DLD1 (cell line): ENCODE measurements around the gene NPC1.

Experiments
- in situ Hi-C: cut with HindIII; loops from 2 replicates; pipeline ENCODE4 v1.10.0; 2017; ENCODE audit warnings: low sequenced_read_pairs

Gene NPC1

DNA sequence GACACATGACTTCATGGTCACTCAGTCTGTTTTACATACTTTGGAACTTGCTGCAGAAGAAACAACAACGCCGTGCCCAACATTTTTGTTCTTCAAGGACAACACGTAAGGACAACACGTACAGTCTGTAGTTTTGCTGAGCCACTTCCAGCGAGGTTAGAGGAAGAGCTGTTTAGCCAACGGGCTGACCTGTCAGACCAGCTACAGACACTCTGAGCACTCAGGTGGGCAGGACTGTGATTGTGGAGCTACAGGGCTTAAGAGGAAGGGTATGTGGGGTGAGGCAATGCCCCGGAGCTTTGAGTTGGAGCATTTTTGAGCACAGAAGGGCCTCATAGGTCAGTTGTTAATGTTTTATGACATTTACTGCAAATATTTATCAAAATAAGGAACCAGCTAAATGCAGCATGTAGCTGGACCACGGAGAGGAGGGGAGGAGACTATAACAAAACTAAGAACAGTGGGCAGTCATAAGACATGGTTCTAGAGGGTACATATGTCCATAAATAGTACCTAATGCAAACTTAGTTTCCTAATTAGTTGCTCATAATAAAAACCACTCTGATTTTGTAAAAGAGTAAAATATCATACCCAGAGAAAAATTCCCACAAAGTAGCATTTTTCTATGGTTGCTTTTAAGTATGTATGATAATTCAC lies 26.3 kb upstream of the NPC1 start:
- in situ Hi-C loops, result loop anchor here (25.0 kb wide), 1 partner anchor 100 kb away; no protein-coding TSS in a partner anchor

GRCh38 chr18:23609390-23610023 lies 23.2 kb upstream of the NPC1 start:
- in situ Hi-C loops, result loop anchor here (25.0 kb wide), 1 partner anchor 103 kb away; no protein-coding TSS in a partner anchor

DNA sequence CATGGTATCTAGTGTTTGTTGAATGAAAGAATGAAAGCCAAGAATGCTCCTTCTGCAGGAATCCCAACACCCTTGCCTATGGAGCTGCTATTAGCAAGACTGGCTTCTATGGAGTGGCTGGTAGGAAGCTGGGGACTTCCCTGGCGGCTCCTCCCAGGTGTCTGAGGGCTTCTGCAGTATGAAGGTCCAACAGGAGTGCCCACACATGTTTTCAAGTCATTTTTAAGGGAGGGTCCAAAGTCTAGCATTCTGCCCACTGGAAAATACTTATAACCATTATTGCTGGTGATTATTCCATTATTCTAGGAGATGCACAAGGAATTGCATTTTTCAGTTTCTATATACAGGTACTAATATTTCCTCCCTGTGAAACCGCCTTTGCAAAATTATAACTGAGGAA lies 21.9 kb upstream of the NPC1 start:
- in situ Hi-C loops, result loop anchor here (25.0 kb wide), 1 partner anchor 104 kb away; no protein-coding TSS in a partner anchor

DNA sequence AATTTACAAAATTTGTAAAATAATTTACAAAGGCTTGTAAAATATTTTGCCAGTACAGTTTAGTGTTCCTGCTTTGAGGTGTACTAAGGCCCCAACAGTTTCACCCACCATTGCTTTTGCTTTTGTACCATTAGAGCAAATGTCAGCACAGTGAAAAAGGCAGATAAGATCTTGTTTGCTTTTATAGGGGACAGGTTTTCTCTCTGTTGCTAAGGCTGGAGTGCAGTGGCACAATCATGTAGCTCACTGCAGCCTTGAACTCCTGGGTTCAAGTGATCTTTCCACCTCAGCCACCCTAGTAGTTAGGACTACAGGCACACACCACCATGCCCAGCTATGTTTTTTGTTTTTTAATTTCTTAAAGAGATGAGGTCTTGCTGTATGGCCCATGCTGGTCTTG lies 19.6 kb upstream of the NPC1 start:
- in situ Hi-C loops, result loop anchor here (25.0 kb wide), 1 partner anchor 106 kb away; no protein-coding TSS in a partner anchor

GRCh38 chr18:23599809-23600208 lies 13.5 kb upstream of the NPC1 start:
- in situ Hi-C loops, result loop anchor here (25.0 kb wide), 1 partner anchor 112 kb away; no protein-coding TSS in a partner anchor

GRCh38 chr18:23596183-23596582 lies 9.9 kb upstream of the NPC1 start:
- in situ Hi-C loops, result no loop called here

DNA sequence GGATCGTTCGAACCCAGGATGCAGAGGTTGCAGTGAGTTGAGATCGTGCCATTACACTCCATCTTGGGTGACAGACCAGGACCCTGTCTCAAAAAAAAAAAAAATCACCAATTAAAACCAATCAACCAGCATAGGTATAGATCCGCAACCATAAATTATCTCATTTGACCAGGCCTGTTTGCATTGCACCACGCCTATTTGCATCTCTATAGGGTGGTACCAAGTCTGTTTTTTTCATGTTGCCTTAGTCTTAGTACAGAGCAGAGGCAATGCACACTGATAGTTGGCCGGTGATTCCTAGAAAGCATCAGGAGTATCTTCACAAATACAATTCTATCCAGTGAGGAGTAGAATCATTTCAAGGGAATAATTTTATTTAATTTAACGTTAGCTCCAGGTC lies 9.3 kb upstream of the NPC1 start:
- in situ Hi-C loops, result no loop called here

DNA sequence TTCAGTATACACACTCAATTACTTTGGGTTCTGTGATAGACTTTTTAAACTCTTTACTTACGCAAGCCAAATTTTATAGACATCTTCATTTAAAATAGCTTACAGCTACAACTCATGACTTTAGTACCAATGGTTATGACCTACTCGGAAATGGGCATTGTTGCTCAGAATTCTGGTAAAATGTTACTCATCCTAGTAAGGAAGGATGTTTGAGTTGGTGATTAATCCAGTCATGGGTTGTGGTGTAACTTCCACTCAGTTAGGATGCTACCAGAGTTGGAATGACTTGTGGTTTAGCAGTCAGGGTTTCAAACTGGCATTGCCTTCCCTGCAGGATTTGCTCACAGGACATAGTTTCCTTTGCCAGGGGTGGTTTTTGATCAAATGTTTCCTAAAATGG lies 7.4 kb upstream of the NPC1 start:
- in situ Hi-C loops, result no loop called here

DNA sequence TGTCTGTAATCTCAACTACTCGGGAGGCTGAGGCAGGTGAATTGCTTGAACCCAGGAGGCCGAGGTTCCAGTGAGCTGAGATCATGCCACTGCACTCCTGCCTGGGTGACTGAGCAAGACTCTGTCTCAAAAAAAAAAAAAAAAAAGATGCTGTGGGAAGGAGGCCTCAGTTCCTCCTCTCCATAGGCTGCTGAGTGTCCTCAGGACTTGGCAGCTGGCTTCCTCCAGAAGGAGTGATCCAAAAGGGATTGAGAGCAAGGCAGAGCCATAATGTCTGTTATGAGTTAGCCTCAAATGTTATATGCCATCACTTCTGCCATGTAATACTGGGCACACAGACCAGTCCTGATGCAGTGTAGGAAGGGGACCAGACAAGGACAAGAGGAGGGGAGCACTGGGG lies 6.6 kb upstream of the NPC1 start:
- in situ Hi-C loops, result no loop called here

DNA sequence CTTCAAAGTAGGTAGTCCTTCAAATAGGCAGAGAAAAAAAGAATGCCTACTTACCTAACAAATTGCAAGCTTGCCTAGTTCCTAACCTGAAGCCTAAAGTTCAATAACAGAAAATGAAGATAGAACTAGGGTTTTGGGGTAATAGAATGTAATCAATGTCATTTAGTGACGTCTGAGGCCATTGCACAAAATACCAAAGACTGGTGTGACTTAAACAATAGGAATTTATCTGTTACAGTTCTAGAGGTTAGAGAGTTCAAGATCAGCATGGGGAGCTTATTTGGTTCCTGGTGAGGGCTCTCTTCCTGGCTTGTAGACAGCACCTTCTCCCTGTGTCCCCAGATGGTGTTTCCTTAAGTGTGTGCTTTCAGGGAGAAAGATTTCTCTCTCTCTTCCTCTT lies 4.7 kb upstream of the NPC1 start:
- in situ Hi-C loops, result no loop called here

- in situ Hi-C loops, result no loop called here
Observed at GRCh38 chr18:23588836-23589560, 2.7 kb upstream of the NPC1 start.

DNA sequence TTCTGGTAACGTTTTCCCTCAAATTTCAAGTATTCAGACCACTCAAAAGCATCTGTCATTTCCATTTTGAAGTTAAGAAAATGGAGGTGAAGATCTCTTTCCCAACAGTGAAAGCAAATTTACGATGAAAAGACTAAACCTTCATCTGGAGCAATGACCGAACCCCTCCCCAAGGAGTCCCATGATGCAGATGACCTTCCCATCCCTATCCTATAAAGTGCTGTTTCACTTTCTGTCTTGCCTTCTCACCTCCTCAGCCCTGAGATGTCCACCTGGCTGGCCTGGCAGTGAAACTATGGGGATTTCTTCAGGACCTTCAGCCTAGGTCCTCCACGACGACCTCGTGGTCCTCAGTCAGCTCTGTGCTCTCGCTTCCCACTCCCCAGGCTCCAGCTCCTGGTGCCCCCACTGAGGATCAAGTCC lies 925 bp upstream of the NPC1 start:
- in situ Hi-C loops, result no loop called here

DNA sequence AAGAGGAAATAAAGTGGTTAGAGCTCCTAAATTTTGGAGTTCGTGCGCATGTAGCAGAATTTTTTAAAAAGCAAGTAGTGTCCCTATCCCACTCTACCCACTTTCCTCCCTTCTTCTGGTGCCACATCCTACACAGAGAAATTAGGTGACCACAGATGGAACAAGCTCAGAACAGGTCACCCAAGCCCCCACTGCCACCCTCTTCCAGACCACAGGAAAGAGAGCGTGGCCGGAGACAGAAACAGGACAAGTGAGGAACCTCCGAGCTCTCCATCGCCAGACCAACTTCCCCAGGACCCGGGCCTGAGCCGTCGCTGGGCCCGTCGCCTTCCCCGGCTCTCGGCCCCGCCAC lies 433 bp downstream of the NPC1 start:
- in situ Hi-C loops, result no loop called here

DNA sequence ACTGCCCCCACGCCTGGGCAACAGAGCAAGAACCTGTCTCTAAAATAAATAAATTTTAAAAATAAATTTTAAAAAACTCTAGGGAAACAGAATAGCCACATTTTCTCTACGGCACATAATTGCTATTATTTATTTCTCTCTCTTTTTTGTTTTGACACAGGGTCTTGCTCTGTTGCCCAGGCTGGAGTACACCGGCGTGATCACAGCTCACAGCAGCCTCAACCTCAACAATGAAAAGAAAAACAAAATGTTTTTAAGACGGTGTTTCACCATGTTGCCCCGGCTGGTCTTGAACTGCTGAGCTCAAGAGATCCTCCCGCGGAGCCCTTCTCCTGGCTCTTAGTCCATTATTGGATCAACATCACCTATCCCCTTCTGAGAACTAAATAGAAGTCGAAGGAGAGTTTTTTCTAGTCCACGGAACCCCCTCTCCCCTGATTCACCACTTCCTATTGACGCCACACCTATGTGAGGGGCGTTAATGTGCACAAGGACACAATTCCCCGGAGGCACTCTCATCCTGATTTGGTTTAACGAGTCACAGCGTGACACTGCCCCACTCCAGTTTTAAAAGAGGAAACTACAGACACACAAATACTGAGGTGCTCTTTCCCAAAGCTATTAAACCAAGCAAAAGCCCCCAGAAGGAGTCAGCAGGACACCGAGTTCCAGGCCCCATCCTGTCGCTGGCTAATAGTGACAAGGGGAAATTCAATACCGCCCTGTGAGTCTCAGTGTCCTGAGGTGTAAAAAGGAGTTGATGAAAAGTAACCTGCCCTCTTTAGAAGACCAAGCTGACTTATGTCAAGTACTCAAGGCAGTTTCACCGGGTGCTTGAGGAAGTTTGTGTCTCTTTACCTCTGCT lies 1.1 kb downstream of the NPC1 start:
- in situ Hi-C loops, result no loop called here

DNA sequence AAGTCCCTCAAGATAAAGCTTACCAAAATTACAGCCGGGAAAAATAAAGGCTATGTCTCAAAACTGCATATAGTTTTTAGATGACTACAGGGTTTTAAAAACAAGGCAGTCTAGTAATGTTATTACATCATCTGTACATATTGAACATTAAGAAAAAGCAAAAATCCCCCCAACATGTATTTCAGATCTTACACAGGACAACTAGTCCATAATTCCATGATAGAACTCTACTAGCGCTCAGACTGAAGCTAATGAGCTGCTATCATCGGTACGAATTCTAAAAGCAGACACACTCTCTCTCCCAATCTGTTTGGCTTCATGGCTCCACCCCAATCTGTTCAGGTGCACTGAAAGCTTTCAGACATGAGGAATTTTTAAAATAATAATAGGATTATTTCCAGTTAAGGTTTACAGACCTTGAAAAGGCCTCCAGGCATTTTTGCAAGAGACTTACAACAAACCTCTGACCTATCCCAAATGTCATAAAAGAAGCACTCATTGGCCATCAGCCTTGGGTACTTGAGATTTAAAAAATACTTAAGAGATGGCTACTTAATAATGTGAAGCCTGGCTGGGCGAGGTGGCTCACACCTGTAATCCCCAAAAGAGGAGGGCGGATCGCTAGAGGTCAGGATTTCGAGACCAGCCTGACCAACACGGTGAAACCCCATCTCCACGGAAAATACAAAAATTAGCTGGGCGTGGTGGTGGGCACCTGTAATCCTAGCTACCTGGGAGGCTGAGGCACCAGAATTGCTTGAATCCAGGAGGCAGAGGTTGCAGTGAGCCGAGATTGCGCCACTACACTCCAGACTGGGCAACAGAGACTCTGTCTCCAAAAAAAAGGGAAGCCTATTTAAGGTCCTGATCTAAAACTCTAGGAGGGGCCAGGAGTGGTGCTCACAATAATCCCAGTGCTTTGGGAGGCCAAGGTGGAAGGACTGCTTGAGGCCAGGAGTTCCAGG lies 2.0 kb downstream of the NPC1 start:
- in situ Hi-C loops, result no loop called here

DNA sequence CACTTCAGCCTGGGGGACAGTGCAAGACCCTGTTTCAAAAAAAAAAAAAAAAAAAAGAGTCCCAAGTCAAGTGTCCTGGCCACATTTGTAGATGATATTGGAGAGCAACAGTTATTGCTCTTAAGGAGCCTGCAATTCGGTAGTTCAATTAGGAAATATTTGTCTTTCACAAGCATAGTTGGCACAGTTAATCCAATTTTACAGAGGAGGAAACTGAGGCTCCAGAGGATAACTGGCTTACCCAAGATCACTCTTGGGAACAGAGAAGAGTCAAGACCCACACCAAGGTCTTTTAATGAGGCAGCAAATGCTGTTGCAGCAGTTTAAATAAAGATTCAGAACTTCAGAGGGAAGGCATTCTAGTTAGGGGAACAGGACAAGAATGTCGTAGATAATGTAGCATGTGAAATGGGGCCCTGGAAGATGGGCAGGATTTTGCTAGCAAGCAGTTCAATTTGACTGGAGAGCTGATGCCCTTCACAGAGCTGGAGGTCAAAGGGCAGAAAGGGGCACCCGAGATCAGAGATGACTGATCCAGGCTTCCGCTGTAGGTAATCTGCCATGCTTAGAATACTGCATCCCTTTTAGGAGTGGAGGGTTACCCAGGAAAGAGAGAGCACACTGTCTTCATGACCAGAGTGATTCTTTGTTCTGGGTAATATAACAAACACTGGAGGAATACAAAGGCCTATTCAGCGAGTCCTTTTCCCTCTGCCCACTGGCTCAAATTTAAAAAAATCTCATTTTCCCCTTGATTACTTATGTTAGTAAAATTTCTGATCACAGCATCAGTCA lies 3.0 kb downstream of the NPC1 start:
- in situ Hi-C loops, result no loop called here

- in situ Hi-C loops, result no loop called here
Observed at GRCh38 chr18:23580677-23581367, 5.5 kb downstream of the NPC1 start.

DNA sequence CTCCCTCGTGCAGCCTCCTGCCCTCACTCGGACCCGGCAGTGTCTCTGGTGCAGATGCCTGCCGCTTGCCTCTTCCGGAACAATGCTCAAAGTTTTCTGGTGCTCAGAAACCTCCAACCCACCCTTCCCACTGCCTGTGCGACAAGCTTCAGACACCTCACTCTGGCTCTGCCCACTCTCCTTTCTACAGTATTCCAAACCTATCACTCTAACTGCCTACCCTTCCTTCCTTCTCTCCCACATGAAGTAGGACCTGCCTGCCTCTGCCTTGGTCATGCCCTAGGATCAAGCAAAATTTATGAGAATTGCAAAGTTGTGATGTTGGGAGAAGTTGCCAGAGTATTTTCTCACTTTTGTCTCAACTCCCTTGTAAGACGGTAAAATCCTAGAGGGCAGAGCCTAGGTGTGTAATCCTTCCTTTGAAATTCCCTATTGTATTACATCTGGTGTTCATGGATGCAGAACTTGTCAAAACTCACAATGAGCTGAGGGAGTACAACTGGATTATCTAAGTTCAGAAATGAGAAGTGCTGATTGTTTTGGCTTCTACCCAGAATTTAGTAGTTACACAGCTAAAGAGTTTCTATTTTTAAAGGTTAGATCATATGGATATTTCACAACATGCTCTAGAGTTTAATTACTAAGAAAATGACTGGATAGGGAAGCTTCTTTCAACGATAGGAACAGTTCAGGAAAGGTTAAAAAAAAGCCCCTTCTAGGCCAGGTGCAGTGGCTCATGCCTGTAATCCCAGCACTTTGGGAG lies 7.2 kb downstream of the NPC1 start:
- in situ Hi-C loops, result no loop called here
